Measurements from ENCODE around the gene RUNX2. TPM values are rescaled to one million over a fixed set of nuclear protein-coding genes. Genes with fewer than 3 reads are reported as not detected.
A peak's percentile ranks its signal among the peaks of the same experiment; 100 is the strongest.

The RUNX2 gene
- total and polyA plus RNA-seq, 2 experiments from 2014 or later, result 0.66 to 1.7 TPM

DNA sequence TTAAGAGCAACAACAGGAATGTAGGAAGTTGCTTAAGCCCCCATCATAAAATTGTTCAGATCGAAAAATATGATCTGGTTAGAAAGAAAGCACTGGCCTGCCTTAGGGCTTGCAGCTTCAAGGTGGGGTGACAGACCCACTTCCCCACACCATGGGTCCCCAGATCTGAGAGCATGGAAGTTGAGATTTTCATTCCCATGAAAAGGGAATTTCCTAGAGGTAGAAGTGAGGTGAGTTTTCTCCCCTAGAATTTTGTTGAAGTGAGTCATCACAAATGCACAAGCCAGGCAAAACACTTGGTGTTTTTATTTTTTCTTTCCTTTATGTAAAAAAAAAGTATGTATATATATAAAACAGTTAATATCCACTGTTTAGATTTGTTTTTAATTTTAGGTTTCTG, 263.2 kb downstream of the RUNX2 start:
- H3K27me3 Mint-ChIP-seq (ENCODE audit: insufficient read depth, low read depth, poor library complexity), result peaks cover 2% of the 10 kb centered on the region
- Histone ChIP-seq H3K9me2 (ENCODE audit: insufficient read depth) (no peaks in the 10 kb centered on the region), H2AFZ (peak overlapping the region; percentile 79; the same call in 1 of the 2 replicates), H3K4me2 (no peak overlapping the region), H4K20me1 (replicated peaks; ENCODE audit: insufficient read depth) (no peaks in the 10 kb centered on the region), H3K4me3 (no peak overlapping the region), H3K4me1 (ENCODE audit: insufficient read depth) (peaks cover 20% of the 10 kb centered on the region), H3K27ac (ENCODE audit: low read depth) (no peak overlapping the region), H3K36me3 (ENCODE audit: insufficient read depth) (no peaks in the 10 kb centered on the region), H3K79me2 (replicated peaks; ENCODE audit: insufficient read depth) (no peaks in the 10 kb centered on the region), H3K27me3 (ENCODE audit: insufficient read depth) (no peaks in the 10 kb centered on the region), H3F3A (replicated peaks; ENCODE audit: low read depth) (no peaks in the 10 kb centered on the region)
- H3K4me1 Mint-ChIP-seq, result peaks cover 18% of the 10 kb centered on the region
- H3K4me3 Mint-ChIP-seq, result no peak overlapping the region
- ATAC-seq, result no peak
- TF ChIP-seq NANOG (IDR thresholded peaks at IDR 0.05; ENCODE audit: borderline replicate concordance), result no peak
- TF ChIP-seq, protein P1, sequence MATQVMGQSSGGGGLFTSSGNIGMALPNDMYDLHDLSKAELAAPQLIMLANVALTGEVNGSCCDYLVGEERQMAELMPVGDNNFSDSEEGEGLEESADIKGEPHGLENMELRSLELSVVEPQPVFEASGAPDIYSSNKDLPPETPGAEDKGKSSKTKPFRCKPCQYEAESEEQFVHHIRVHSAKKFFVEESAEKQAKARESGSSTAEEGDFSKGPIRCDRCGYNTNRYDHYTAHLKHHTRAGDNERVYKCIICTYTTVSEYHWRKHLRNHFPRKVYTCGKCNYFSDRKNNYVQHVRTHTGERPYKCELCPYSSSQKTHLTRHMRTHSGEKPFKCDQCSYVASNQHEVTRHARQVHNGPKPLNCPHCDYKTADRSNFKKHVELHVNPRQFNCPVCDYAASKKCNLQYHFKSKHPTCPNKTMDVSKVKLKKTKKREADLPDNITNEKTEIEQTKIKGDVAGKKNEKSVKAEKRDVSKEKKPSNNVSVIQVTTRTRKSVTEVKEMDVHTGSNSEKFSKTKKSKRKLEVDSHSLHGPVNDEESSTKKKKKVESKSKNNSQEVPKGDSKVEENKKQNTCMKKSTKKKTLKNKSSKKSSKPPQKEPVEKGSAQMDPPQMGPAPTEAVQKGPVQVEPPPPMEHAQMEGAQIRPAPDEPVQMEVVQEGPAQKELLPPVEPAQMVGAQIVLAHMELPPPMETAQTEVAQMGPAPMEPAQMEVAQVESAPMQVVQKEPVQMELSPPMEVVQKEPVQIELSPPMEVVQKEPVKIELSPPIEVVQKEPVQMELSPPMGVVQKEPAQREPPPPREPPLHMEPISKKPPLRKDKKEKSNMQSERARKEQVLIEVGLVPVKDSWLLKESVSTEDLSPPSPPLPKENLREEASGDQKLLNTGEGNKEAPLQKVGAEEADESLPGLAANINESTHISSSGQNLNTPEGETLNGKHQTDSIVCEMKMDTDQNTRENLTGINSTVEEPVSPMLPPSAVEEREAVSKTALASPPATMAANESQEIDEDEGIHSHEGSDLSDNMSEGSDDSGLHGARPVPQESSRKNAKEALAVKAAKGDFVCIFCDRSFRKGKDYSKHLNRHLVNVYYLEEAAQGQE (IDR thresholded peaks at IDR 0.05; ENCODE audit: unreplicated experiment), result no peak
- TF ChIP-seq, protein P2, sequence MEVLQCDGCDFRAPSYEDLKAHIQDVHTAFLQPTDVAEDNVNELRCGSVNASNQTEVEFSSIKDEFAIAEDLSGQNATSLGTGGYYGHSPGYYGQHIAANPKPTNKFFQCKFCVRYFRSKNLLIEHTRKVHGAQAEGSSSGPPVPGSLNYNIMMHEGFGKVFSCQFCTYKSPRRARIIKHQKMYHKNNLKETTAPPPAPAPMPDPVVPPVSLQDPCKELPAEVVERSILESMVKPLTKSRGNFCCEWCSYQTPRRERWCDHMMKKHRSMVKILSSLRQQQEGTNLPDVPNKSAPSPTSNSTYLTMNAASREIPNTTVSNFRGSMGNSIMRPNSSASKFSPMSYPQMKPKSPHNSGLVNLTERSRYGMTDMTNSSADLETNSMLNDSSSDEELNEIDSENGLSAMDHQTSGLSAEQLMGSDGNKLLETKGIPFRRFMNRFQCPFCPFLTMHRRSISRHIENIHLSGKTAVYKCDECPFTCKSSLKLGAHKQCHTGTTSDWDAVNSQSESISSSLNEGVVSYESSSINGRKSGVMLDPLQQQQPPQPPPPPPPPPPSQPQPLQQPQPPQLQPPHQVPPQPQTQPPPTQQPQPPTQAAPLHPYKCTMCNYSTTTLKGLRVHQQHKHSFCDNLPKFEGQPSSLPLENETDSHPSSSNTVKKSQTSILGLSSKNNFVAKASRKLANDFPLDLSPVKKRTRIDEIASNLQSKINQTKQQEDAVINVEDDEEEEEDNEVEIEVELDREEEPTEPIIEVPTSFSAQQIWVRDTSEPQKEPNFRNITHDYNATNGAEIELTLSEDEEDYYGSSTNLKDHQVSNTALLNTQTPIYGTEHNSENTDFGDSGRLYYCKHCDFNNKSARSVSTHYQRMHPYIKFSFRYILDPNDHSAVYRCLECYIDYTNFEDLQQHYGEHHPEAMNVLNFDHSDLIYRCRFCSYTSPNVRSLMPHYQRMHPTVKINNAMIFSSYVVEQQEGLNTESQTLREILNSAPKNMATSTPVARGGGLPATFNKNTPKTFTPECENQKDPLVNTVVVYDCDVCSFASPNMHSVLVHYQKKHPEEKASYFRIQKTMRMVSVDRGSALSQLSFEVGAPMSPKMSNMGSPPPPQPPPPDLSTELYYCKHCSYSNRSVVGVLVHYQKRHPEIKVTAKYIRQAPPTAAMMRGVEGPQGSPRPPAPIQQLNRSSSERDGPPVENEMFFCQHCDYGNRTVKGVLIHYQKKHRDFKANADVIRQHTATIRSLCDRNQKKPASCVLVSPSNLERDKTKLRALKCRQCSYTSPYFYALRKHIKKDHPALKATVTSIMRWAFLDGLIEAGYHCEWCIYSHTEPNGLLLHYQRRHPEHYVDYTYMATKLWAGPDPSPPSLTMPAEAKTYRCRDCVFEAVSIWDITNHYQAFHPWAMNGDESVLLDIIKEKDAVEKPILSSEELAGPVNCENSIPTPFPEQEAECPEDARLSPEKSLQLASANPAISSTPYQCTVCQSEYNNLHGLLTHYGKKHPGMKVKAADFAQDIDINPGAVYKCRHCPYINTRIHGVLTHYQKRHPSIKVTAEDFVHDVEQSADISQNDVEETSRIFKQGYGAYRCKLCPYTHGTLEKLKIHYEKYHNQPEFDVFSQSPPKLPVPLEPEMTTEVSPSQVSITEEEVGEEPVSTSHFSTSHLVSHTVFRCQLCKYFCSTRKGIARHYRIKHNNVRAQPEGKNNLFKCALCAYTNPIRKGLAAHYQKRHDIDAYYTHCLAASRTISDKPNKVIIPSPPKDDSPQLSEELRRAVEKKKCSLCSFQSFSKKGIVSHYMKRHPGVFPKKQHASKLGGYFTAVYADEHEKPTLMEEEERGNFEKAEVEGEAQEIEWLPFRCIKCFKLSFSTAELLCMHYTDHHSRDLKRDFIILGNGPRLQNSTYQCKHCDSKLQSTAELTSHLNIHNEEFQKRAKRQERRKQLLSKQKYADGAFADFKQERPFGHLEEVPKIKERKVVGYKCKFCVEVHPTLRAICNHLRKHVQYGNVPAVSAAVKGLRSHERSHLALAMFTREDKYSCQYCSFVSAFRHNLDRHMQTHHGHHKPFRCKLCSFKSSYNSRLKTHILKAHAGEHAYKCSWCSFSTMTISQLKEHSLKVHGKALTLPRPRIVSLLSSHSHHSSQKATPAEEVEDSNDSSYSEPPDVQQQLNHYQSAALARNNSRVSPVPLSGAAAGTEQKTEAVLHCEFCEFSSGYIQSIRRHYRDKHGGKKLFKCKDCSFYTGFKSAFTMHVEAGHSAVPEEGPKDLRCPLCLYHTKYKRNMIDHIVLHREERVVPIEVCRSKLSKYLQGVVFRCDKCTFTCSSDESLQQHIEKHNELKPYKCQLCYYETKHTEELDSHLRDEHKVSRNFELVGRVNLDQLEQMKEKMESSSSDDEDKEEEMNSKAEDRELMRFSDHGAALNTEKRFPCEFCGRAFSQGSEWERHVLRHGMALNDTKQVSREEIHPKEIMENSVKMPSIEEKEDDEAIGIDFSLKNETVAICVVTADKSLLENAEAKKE (CRISPR knock-in tag; IDR thresholded peaks at IDR 0.05), result no peak
- no peak for TF ChIP-seq JUNB (IDR thresholded peaks at IDR 0.05; ENCODE audit: unreplicated experiment)
- no peak for TF ChIP-seq POLR2AphosphoS5 (IDR thresholded peaks at IDR 0.05; ENCODE audit: low read depth)
- TF ChIP-seq, protein P3, sequence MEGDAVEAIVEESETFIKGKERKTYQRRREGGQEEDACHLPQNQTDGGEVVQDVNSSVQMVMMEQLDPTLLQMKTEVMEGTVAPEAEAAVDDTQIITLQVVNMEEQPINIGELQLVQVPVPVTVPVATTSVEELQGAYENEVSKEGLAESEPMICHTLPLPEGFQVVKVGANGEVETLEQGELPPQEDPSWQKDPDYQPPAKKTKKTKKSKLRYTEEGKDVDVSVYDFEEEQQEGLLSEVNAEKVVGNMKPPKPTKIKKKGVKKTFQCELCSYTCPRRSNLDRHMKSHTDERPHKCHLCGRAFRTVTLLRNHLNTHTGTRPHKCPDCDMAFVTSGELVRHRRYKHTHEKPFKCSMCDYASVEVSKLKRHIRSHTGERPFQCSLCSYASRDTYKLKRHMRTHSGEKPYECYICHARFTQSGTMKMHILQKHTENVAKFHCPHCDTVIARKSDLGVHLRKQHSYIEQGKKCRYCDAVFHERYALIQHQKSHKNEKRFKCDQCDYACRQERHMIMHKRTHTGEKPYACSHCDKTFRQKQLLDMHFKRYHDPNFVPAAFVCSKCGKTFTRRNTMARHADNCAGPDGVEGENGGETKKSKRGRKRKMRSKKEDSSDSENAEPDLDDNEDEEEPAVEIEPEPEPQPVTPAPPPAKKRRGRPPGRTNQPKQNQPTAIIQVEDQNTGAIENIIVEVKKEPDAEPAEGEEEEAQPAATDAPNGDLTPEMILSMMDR (conservative IDR thresholded peaks at IDR 0.05; ENCODE audit: low read depth in 2 of 2), result no peak
- TF ChIP-seq CREB1 (CRISPR knock-in tag; IDR thresholded peaks at IDR 0.05; ENCODE audit: low read depth), result no peak
- DNase-seq (ENCODE audit: low spot score), result no peak
- no peaks in the 10 kb centered on the region for H3K36me3 Mint-ChIP-seq (ENCODE audit: low read depth)
- H3K9me3 Mint-ChIP-seq, result no peaks in the 10 kb centered on the region
- H3K27ac Mint-ChIP-seq, result no peak overlapping the region
